SK-N-MC (cell line): Measurements from ENCODE around the gene PARVB.

Source experiments
- EZH2 ChIP-seq: fragments of 200-600 bp; sonication (generic); IDR thresholded peaks from one replicate; pipeline ENCODE4 v1.6.1; 2017; ENCODE audit warnings: antibody characterized with exemption
- FOXP2 ChIP-seq: optimal IDR thresholded peaks from 2 replicates; pipeline ENCODE3; 2011; ENCODE audit warnings: mild to moderate bottlenecking, moderate library complexity; ENCODE audit not compliant: insufficient read depth; ENCODE audit errors: extremely low read length, control extremely low read depth
- POLR2AphosphoS5 ChIP-seq: IDR thresholded peaks from 2 replicates; pipeline ENCODE4 v1.6.1; 2012; ENCODE audit warnings: mild to moderate bottlenecking, low read depth, low read length, borderline replicate concordance

- TF ChIP-seq POLR2AphosphoS5: no peak
- no peak for TF ChIP-seq EZH2
- TF ChIP-seq FOXP2: no peak
These were observed 32.6 kb upstream of the PARVB start for GRCh38 chr22:43991316-43992020.
